ENCODE results near the gene ENO3.

Gene ENO3

DNA sequence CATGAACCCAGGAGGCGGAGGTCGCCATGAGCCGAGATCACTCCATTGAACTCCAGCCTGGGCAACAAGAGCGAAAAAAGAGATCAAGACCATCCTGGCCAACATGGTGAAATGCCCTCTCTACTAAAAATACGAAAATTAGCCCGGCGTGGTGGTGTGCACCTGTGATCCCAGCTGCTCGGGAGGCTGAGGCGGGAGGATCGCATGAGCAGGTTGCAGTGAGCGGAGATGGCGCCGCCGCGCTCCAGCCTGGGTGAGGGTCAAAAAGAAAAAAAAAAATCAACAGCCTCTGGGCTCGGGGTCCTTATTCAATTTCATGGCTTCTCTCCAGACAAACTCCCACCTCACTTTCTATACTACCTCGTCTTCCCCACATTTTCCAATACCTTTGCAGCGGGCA, 22.0 kb upstream of the ENO3 start:
- no peak for DNase-seq
- TF ChIP-seq POLR2A (IDR thresholded peaks at IDR 0.05; ENCODE audit: low read length) (no peak), GATA1 (IDR thresholded peaks at IDR 0.05; ENCODE audit: low read depth, low read length) (no peak)

DNA sequence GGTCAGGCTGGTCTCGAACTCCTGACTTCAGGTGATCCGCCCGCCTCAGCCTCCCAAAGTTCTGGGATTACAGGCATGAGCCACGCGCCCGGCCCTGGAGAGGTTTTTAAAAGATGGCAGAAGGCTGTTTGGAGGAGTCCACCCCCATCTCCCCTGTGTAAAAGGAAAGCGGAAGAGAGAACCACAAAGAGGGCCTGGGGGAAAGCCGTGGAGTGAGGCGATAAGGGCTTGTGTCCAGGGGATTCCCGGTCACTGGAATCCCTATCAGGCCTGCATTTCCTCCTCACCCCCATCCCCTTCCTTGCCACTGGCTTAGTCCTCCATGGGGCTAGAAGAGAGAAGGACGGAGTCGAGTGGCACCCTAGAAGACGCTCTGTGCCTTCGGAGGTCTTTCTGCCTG, 19.0 kb upstream of the ENO3 start, which contains the start of gene GP1BA:
TSS of gene GP1BA (plus strand) at position 315 of the 400 bp plus-strand sequence. CDS start 328 bp downstream, outside the sequence.
- no peak for TF ChIP-seq GATA1 (IDR thresholded peaks at IDR 0.05; ENCODE audit: low read depth, low read length)
- no peak for TF ChIP-seq POLR2A (IDR thresholded peaks at IDR 0.05; ENCODE audit: low read length)
- DNase-seq = no peak

DNA sequence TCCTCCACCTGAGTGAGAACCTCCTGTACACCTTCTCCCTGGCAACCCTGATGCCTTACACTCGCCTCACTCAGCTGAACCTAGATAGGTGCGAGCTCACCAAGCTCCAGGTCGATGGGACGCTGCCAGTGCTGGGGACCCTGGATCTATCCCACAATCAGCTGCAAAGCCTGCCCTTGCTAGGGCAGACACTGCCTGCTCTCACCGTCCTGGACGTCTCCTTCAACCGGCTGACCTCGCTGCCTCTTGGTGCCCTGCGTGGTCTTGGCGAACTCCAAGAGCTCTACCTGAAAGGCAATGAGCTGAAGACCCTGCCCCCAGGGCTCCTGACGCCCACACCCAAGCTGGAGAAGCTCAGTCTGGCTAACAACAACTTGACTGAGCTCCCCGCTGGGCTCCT, 18.2 kb upstream of the ENO3 start:
- DNase-seq = no peak
- TF ChIP-seq POLR2A (IDR thresholded peaks at IDR 0.05; ENCODE audit: low read length) (no peak), GATA1 (IDR thresholded peaks at IDR 0.05; ENCODE audit: low read depth, low read length) (no peak)

DNA sequence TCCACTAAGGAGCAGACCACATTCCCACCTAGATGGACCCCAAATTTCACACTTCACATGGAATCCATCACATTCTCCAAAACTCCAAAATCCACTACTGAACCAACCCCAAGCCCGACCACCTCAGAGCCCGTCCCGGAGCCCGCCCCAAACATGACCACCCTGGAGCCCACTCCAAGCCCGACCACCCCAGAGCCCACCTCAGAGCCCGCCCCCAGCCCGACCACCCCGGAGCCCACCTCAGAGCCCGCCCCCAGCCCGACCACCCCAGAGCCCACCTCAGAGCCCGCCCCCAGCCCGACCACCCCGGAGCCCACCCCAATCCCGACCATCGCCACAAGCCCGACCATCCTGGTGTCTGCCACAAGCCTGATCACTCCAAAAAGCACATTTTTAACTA, 17.3 kb upstream of the ENO3 start:
- DNase-seq = no peak
- TF ChIP-seq GATA1 (IDR thresholded peaks at IDR 0.05; ENCODE audit: low read depth, low read length) = no peak
- TF ChIP-seq POLR2A (IDR thresholded peaks at IDR 0.05; ENCODE audit: low read length) = no peak

DNA sequence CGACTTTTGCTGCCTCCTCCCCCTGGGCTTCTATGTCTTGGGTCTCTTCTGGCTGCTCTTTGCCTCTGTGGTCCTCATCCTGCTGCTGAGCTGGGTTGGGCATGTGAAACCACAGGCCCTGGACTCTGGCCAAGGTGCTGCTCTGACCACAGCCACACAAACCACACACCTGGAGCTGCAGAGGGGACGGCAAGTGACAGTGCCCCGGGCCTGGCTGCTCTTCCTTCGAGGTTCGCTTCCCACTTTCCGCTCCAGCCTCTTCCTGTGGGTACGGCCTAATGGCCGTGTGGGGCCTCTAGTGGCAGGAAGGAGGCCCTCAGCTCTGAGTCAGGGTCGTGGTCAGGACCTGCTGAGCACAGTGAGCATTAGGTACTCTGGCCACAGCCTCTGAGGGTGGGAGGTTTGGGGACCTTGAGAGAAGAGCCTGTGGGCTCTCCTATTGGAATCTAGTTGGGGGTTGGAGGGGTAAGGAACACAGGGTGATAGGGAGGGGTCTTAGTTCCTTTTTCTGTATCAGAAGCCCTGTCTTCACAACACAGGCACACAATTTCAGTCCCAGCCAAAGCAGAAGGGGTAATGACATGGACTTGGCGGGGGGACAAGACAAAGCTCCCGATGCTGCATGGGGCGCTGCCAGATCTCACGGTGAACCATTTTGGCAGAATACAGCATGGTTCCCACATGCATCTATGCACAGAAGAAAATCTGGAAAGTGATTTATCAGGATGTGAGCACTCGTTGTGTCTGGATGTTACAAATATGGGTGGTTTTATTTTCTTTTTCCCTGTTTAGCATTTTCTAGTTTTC, 16.5 kb upstream of the ENO3 start:
- peak; percentile 42 for TF ChIP-seq POLR2A (IDR thresholded peaks at IDR 0.05; ENCODE audit: low read length)
- no peak for TF ChIP-seq GATA1 (IDR thresholded peaks at IDR 0.05; ENCODE audit: low read depth, low read length)
- DNase-seq = no peak

DNA sequence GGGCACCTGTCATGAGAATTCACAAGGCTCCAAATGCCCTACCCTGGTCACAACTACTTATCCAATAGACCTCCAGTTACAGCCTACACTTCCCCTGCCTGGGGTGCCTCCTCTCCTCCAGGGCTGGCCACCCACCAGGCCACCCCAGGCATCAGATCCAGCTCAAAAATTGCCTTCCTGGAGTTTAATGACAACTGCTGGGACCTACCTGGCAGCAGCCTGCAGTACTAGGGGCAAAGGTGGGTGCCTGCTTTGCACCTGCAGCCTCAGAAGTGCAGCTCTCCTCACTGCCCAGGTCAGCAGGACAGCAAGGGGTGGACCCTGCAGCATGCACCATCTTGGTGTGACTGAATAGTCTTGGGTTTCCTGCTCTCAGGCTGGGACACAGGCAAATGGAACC, 15.3 kb upstream of the ENO3 start:
- no peak for DNase-seq

DNA sequence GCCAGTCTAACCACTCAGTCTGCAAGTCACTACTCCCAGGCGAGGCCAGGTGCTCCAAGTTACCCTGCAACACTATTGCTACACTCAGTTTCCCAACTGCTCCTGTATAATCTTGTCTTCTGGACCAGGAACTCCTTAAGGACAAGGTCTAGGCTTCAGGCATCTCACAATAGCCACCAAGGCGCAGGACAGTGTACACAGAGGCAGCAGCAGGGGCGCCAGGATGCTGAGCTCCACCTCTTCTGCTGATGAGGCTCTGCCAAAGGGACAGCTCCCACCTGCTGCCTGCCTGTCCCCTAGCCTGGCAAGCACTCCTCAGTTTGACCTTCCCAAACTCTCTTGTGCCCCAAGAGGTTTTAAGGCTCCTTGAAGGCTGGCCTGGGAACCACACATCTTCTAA, 14.5 kb upstream of the ENO3 start:
- TF ChIP-seq POLR2A (IDR thresholded peaks at IDR 0.05; ENCODE audit: low read length) (no peak), GATA1 (IDR thresholded peaks at IDR 0.05; ENCODE audit: low read depth, low read length) (no peak)
- DNase-seq = no peak

More for the DNA sequence above, 15.3 kb upstream of the ENO3 start:
- TF ChIP-seq GATA1 (IDR thresholded peaks at IDR 0.05; ENCODE audit: low read depth, low read length) (no peak), POLR2A (IDR thresholded peaks at IDR 0.05; ENCODE audit: low read length) (no peak)

DNA sequence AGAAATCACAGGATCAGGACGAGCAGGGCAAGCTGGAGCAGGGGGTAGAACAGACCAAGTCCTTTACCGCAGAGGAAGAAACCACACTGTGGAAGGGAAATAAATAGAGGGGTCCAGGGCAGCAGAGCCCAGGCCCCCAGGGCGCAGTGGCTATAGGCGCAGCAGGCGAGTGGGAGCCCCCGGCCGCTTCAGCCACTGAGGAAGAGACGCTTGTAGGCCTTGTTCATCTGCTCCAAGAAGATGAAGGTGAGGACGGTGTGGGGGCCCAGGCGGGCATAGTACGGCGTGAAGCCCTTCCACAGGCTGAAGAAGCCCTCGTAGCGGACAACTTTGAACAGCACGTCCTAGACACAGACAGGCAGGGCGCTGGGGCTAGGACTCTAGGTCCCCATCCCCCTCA, 13.4 kb upstream of the ENO3 start:
- no peak for DNase-seq
- TF ChIP-seq GATA1 (IDR thresholded peaks at IDR 0.05; ENCODE audit: low read depth, low read length) (no peak), POLR2A (IDR thresholded peaks at IDR 0.05; ENCODE audit: low read length) (no peak)

DNA sequence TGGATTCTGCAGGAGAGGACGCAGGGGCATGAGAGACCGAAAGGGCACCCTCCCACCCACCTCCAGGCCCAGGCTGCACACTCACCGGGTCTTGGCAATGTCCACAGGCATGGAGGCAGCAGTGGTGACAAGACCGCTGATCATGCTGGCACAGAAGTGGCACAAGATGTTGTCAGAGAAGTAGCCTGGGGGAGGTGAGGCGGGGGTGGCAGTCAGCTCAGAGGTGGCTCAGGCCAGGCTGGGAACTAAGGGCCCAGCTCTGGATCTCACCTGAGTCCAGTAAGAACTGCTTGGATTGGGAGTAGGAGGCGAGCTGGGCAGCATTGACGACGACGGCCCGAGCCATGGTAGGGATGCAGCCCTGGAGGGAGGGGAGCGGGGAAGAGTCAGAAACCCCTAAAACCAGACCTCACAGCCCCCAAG, 12.8 kb upstream of the ENO3 start:
- DNase-seq = no peak
- no peak for TF ChIP-seq GATA1 (IDR thresholded peaks at IDR 0.05; ENCODE audit: low read depth, low read length)
- TF ChIP-seq POLR2A (IDR thresholded peaks at IDR 0.05; ENCODE audit: low read length) = no peak

DNA sequence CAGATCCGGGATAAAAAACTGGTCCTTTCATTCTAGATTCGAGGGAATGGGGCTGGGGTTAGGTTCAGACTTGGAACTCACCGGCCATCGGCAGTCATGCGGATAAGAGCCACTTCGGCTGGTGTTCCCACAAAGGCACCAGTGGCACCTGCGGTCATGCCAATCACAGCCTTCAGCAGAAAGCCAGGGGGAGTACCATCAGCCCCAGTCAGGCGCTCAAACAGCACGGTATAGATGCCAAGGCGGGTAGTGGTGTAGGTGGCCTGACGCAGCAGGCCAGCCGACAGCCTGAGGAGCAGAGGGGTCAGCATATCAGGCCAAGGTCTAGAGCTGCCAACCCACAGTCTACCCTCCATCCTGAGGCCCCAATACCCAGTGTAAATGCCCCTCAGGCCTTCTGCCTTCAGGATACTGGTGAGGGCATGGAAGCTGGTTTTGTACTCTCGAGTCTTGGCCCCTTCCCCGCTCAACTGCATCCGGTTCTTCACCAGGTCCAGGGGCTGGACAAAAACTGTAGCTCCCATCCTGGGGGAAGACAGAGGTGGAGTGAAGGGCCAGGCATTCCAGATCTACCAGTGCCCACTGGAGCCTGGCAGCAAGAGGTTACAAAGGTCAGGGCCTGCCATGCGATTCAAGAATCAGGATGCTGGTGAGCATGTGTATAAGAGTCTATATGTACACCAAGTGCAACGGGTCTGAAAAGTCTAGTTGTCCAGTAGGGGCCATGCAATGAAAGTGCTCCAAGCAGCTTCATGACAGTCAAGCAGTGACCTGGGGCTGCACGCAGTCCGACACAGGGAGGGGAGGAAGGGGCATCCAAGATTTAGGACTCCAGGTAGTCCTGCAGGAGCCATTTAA, 12.0 kb upstream of the ENO3 start:
- no peak for TF ChIP-seq POLR2A (IDR thresholded peaks at IDR 0.05; ENCODE audit: low read length)
- TF ChIP-seq GATA1 (IDR thresholded peaks at IDR 0.05; ENCODE audit: low read depth, low read length) = no peak
- peak; percentile 62 to 71 for DNase-seq

DNA sequence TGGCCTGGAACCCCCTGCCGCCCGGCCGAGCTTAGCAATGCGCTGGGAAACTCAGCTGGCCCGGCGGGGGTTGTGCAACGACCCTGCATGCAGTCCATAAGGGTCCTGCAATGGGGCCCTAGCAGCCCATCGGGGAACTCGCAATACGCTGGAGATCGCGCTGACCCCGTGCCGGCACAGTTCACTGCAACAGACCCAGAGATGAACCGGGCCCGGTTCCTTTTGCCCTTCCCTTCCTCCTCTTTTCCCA, 11.4 kb upstream of the ENO3 start:
- DNase-seq = no peak

DNA sequence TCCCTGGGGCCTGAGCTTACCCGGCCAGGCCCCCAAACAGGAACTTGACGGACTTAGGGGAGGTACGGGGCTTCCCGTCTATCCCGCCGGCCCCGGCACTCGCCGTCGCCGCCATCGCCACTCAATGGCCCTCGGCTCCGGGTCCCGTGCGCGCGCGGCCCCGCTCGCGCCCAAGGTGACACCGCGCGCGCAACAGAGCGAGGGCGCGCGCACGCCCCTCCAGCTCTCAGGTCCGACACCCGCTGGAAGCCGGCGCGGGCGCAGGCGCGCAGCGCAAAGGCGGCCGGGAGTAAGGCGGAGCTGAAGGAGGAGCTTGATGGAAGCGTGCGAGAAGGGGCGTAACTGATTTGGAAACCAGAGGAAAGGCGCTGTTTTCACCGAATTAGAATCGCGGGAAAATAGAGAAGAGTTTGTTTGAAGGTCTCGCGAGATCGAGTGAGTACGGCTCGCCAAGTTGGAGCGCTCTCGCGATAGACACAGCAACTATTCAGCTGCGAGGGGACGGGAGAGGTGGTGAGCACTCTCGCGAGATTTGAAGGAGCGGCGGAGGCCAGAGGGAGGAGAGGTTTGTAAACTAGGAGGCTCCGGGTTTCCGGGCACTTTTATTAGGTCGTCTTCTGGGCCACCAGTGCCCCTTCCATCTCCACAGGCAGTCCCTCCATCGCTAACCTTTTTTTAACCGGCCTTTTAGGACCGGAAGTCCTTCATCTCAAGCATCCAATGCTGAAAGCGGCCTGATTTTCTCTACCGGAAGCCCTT, 10.9 kb upstream of the ENO3 start, which contains the start of the genes RNF167 and SLC25A11:
TSS of gene RNF167 (plus strand) at position 473 of the 759 bp plus-strand sequence. CDS start 642 bp downstream, outside the sequence.
TSS of gene SLC25A11 (minus strand) at position 251 of the 759 bp plus-strand sequence. CDS start at position 115, 136 bp downstream.
- TF ChIP-seq GATA1 (IDR thresholded peaks at IDR 0.05; ENCODE audit: low read depth, low read length) (no peak), POLR2A (IDR thresholded peaks at IDR 0.05; ENCODE audit: low read length) (peak; percentile 88)
- DNase-seq = peak; percentile 99 to 100

More for the DNA sequence above, 11.4 kb upstream of the ENO3 start:
- TF ChIP-seq POLR2A (IDR thresholded peaks at IDR 0.05; ENCODE audit: low read length) (no peak), GATA1 (IDR thresholded peaks at IDR 0.05; ENCODE audit: low read depth, low read length) (no peak)

DNA sequence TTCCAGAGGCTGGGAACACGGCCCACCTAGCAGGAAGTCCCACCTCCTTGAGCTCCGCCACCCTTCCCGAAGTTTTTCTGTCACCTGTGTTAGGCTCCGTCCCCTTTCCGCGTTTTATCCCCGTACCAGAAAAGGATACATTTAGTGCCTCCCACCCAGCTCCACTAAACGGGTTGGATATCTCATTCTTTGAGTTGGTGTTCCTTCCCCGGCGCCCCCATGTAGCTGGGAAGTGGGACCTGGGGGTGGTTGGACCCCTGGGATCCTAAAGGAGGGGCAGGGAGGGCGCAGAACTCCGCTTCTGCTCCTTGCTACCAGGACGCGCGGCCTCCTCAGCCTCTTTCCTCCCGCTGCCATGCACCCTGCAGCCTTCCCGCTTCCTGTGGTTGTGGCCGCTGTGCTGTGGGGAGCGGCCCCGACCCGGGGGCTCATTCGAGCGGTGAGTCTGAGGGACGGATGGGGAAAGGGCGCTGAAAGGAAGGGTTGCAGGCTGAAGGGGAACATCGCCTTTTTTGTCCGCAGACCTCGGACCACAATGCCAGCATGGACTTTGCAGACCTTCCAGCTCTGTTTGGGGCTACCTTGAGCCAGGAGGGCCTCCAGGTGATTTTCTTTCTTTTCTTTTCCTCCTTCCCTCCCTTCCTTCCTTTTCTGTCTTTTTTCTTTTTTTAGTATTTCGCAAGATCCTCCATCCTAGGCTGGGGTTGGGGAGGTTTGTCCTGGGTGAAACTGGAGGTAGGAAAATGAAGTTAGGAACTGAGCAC, 10.2 kb upstream of the ENO3 start:
- DNase-seq = peak; percentile 60 to 74
- TF ChIP-seq POLR2A (IDR thresholded peaks at IDR 0.05; ENCODE audit: low read length) (no peak), GATA1 (IDR thresholded peaks at IDR 0.05; ENCODE audit: low read depth, low read length) (no peak)
